NCI-H510A treated with DMSO at 0.1 percent for 48 hours (cell line): ENCODE measurements around the gene WNT3A.

Source experiments
- DNase-seq: peaks from one replicate; lab custom pipeline; 2025; lab: John Stamatoyannopoulos, UW

The WNT3A gene

DNA sequence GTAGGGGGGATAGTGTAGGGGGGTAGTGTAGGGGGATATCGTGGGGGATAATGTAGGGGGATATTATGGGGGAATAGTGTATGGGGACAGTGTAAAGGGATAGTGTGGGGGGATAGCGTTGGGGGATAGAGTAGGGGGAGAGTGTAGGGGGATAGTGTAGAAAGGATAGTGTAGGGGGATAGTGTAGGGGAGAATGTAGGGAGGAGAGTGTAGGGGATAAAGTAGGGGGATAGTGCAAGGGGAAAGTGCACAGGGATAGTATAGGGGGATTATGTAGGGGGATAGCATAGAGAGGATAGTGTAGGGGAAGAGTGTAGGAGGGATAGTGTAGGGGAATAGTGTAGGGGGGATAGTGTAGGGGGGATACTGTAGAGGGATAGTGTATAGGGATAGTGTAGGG lies 63.4 kb downstream of the WNT3A start:
- DNase-seq, result no peak

GRCh38 chr1:228070851-228071250 lies 64.1 kb downstream of the WNT3A start:
- DNase-seq, result no peak

DNA sequence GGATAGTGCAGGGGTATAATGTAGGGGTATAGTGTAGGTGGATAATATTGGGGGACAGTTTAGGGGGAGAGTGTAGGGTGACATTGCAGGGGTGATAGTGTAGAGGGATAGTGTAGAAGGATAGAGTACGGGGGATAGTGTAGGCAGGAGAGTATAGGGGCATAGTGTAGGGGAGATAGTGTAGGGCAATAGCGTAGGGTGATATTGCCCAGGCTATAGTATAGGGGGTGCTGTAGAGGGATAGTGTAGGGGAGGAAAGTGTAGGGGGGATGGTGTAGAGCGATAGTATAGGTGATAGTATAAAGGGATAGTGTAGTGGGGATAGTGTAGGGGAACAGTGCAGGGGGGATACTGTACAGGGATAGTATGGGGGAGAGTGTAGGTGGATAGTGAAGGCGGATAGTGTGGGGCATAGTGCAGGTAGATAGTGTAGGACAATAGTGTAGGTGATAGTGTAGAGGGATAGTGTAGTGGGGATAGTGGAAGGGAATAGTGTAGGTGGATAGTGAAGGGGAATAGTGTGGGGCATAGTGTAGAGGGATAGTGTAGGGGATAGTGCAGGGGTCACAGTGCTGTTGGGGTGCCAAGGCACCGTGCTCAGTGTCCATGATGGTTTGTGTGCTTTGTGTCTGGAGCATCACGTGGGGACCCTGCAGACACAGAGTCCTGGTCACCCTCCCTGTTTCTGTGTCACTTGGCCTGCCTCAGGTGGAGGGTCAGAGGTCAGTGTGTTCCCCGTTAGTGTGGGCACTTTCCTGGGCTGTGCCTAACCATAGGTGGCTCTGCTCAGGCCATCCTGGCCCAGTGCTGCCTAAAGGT lies 65.2 kb downstream of the WNT3A start:
- no peak for DNase-seq

GRCh38 chr1:228072658-228073043 lies 65.9 kb downstream of the WNT3A start:
- no peak for DNase-seq

GRCh38 chr1:228073061-228073856 lies 66.5 kb downstream of the WNT3A start:
- DNase-seq, result no peak

DNA sequence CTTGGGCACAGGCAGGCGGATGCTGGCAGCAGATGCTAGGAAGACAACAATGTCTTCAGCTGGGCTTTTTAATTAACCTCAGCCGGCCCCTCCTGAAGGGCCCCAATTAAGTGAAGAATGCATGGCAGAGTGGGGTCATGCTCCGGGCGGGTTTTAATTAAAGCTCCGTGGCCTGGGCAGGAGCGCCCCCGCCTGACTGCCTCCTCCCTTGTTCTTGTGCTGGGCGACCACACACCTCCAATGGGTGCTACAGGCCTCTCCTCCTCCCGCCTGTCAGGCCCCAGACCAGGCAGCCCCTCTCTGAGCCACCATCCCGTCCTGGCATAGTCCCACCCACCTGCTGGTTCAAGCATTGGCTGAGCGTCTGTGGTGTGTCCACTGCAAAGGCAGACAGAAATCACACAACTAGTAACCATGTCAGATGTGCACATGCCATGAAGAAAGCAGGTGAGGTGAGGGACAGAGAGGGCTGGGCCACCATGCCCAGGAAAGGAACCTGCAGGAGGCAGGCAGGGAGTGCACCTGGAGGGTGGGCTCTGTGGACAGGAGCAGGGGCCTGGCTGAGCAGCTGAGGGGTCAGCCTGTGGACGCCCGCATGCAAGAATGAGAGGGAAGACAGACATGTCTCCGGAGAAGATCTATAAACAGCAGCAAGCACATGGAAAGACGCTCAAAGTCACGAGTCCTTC lies 67.2 kb downstream of the WNT3A start:
- no peak for DNase-seq

GRCh38 chr1:228074954-228075730 lies 68.3 kb downstream of the WNT3A start:
- no peak for DNase-seq

DNA sequence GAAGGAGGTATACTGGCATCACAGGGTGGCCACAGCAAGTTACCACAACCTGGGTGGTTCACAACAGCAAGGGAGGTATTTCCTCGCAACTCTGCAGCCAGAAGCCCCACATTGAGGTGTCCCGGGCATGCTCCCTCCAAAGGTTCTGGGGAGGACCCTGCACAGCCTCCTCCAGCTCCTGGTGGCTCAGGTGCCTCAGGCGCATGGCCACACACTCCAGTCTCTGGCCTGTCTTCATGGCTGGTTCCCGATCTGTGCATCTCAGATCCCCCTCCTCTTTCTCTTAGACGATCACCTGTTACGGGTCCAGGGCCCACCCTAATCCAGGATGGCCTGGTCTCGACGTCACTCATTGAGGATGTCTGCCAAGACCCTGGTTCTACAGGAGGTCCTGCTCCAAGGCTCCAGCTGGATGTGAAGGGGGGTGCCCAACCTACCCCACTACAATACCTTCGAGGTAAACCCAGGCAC lies 69.0 kb downstream of the WNT3A start:
- DNase-seq, result no peak

GRCh38 chr1:228076796-228077430 lies 70.1 kb downstream of the WNT3A start:
- DNase-seq, result no peak

DNA sequence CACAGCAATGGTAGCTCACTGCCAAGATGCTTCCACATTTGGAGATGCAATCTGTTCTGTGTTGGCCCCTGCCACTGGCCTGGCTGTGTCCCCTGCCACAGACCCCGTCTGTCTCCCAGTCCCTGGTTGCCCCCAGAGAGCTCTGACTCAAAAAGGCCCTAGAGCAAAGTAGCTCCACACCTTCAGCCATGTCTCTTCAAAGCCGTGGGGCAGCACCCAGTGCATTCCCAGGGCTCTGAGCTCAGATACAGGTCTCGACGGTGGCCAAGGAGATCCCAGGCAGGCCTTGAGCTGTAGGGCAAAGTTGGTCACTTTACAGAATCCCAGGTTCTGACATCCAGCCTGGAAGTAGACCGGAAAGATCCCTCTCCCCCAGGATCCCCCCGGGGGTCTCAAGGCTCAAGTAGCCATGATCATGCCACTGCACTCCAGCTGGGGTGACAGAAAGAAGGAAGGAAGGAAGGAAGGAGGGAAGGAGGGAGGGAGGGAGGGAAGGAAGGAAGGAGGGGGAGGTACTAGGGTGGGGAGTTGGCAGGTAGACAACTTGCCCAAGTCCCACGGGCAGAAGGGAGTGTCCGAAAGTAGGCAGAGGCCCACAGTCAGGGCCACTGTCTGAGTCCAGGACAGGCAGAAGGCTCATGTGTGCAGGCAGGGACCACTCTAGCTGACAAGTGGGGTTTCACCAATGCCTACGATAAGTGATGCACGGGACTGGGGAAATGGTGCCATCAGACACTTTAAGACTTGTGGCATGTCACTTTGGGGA lies 71.0 kb downstream of the WNT3A start:
- no peak for DNase-seq

- no peak for DNase-seq
Measured at GRCh38 chr1:228079013-228079412, 72.2 kb downstream of the WNT3A start.

GRCh38 chr1:228079601-228080263 lies 72.9 kb downstream of the WNT3A start:
- no peak for DNase-seq

GRCh38 chr1:228081144-228081543 lies 74.3 kb downstream of the WNT3A start:
- DNase-seq, result no peak

GRCh38 chr1:228081578-228082213 lies 74.9 kb downstream of the WNT3A start:
- peak; percentile 26 for DNase-seq

DNA sequence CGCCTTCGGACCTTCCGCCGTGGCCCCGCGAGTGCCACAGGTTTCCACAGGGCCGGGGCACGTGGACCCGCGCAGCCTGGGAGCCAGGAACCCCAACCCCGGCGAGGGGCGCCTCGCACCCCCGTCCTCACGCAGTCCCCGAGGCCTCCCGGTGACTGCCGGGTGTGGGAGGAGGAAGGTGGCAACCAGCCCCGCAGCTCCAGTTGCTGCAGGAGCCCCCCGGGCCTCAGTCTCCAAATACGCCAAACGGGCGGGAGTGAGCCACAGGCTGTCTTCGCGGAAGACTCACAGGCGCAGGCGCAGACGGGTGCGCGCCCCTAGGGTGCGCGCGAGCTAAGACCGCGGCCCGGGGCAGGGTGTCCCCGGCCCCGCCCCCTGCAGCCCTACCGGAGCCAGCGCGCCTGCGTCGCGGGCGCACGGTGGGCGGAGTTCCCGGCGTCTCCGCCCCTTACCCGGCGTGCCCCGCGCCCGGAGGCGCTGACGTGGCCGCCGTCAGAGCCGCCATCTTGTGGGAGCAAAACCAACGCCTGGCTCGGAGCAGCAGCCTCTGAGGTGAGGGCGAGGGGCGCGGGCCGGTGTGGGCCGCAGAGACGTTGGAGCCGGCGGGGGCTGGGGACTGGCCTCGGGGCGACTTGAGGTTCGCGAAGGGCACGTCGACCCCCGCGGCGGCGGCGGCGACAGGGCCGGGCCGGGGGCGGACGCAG lies 75.6 kb downstream of the WNT3A start, which contains the start of gene ARF1:
Gene ARF1 (plus strand): TSS at position 495 of the 704 bp plus-strand sequence. CDS start 14,407 bp downstream, outside the sequence.
- DNase-seq, result peak; percentile 88

GRCh38 chr1:228082918-228083870 lies 76.4 kb downstream of the WNT3A start:
- DNase-seq, result no peak

DNA sequence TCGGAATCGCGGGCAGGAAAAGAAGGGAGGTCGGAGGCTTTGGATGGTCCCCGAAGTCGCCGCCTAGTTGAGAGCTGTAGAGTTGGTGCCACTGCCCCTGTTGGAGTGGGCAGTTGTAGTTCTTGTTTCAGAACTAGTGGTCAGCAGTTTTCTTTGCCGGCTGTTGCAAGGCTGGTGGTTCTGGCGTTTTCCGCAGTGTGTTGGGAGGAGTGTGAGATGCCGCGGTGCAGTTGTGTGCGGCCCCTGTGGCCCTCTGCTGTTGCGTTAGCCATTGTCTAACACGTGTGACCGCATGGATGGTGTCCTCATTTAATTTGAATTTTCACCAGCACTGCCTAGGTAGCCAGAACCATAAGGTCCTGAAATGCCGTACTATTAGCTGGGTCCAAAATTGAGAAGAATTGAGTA lies 77.1 kb downstream of the WNT3A start:
- DNase-seq, result no peak
